Measurements from ENCODE around the gene MRPL44.
"Not testable (repeated sequence)": the region's sequence is repeated elsewhere in the genome, so short reads cannot be mapped to it uniquely, and the experiment has no call there.

The MRPL44 gene

GRCh38 chr2:223936862-223937326, 20.4 kb upstream of the MRPL44 start:
- DNase-seq (ENCODE audit: low spot score): no peak

- no peak for DNase-seq (ENCODE audit: low spot score)
Observed at GRCh38 chr2:223937535-223937934, 19.7 kb upstream of the MRPL44 start.

GRCh38 chr2:223939438-223939837, 17.8 kb upstream of the MRPL44 start:
- DNase-seq (ENCODE audit: low spot score): not testable (repeated sequence)

GRCh38 chr2:223941579-223942277, 15.5 kb upstream of the MRPL44 start:
- no peak for DNase-seq (ENCODE audit: low spot score)

- DNase-seq (ENCODE audit: low spot score): no peak
Observed at GRCh38 chr2:223943135-223943534, 14.1 kb upstream of the MRPL44 start.

GRCh38 chr2:223943561-223944008, 13.7 kb upstream of the MRPL44 start:
- no peak for DNase-seq (ENCODE audit: low spot score)

GRCh38 chr2:223944166-223944702, 13.0 kb upstream of the MRPL44 start:
- no peak for DNase-seq (ENCODE audit: low spot score)

- DNase-seq (ENCODE audit: low spot score): peak; percentile 91
Observed at GRCh38 chr2:223944703-223945531, 12.3 kb upstream of the MRPL44 start, which contains the start of gene WDFY1. Gene WDFY1, minus strand, starts transcription at chr2:223945335. Its CDS starts 51 bp downstream, at chr2:223945284.

- no peak for DNase-seq (ENCODE audit: low spot score)
Observed at GRCh38 chr2:223945755-223946154, 11.5 kb upstream of the MRPL44 start.

GRCh38 chr2:223947711-223948205, 9.5 kb upstream of the MRPL44 start:
- no peak for DNase-seq (ENCODE audit: low spot score)

GRCh38 chr2:223949241-223949840, 7.9 kb upstream of the MRPL44 start:
- DNase-seq (ENCODE audit: low spot score): no peak

- DNase-seq (ENCODE audit: low spot score): no peak
Observed at GRCh38 chr2:223950448-223951347, 6.6 kb upstream of the MRPL44 start.

- DNase-seq (ENCODE audit: low spot score): no peak
Observed at GRCh38 chr2:223952280-223952968, 4.8 kb upstream of the MRPL44 start.

GRCh38 chr2:223954401-223954800, 2.9 kb upstream of the MRPL44 start:
- DNase-seq (ENCODE audit: low spot score): no peak

GRCh38 chr2:223956300-223956699, 963 bp upstream of the MRPL44 start:
- no peak for DNase-seq (ENCODE audit: low spot score)

- no peak for DNase-seq (ENCODE audit: low spot score)
Observed at GRCh38 chr2:223959688-223960087, 2.4 kb downstream of the MRPL44 start.

- DNase-seq (ENCODE audit: low spot score): no peak
Observed at GRCh38 chr2:223967981-223968380, 10.7 kb downstream of the MRPL44 start.

GRCh38 chr2:223969315-223969714, 12.1 kb downstream of the MRPL44 start:
- DNase-seq (ENCODE audit: low spot score): no peak

- DNase-seq (ENCODE audit: low spot score): no peak
Observed at GRCh38 chr2:223969856-223970255, 12.6 kb downstream of the MRPL44 start.

GRCh38 chr2:223970343-223971128, 13.3 kb downstream of the MRPL44 start:
- peak; percentile 64 for DNase-seq (ENCODE audit: low spot score)

Measured in putamen (tissue), 1 donor.